ENCODE results near the gene RNF4.

DNA sequence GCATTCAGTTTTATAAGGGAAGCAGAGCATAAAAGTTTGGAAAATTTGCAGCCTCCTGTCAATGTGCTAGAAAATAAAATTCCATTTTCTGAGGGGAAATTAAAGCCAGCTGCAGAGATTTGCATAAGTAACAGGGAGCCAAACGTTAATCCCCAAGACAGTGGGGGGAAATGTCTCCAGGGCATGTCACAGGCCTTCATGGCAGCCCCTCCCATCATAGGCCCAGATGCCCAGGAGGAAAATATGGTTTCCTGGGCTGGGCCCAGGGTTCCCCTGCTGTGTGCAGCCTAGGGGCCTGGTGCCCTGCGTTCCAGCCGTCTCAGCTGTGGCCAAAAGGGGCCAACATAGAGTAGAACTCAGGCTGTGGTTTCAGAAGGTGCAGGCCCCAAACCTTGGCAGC, 9.3 kb downstream of the RNF4 start:
- TF ChIP-seq, protein P1, sequence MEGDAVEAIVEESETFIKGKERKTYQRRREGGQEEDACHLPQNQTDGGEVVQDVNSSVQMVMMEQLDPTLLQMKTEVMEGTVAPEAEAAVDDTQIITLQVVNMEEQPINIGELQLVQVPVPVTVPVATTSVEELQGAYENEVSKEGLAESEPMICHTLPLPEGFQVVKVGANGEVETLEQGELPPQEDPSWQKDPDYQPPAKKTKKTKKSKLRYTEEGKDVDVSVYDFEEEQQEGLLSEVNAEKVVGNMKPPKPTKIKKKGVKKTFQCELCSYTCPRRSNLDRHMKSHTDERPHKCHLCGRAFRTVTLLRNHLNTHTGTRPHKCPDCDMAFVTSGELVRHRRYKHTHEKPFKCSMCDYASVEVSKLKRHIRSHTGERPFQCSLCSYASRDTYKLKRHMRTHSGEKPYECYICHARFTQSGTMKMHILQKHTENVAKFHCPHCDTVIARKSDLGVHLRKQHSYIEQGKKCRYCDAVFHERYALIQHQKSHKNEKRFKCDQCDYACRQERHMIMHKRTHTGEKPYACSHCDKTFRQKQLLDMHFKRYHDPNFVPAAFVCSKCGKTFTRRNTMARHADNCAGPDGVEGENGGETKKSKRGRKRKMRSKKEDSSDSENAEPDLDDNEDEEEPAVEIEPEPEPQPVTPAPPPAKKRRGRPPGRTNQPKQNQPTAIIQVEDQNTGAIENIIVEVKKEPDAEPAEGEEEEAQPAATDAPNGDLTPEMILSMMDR (conservative IDR thresholded peaks at IDR 0.05) = no peak
- no peak for TF ChIP-seq ZFX (IDR thresholded peaks at IDR 0.05)

Measured in C4-2B (cell line).